WTC11 (cell line): ENCODE results near the gene OR2D2. TPM values are rescaled to one million over a fixed set of nuclear protein-coding genes. Genes with fewer than 3 reads are reported as not detected.

Experiments used
- ATAC-seq: fragments of 200-7000 bp; cut with Tn5 transposase; 2 replicates; pipeline ENCODE4 v1.10.0; 2021; ENCODE audit warnings: mild to moderate bottlenecking, moderate library complexity
- CTCF ChIA-PET: fragments of 300-600 bp; sonication (Branson Sonifier 250); formaldehyde crosslinking; loops from one replicate; lab custom pipeline; 2021; ENCODE audit warnings: antibody characterized with exemption; lab: Charles Lee
- POLR2A ChIA-PET: fragments of 350-600 bp; sonication (Branson Sonifier 250); formaldehyde crosslinking; loops from one replicate; lab custom pipeline; 2021; ENCODE audit warnings: antibody characterized with exemption; lab: Charles Lee
- DNase-seq: peaks from one replicate; pipeline ENCODE4 v3.0.0; 2021; ENCODE audit warnings: low spot score
- H3K27ac Mint-ChIP-seq: 2 replicates; pipeline ENCODE4 v1.8.0; 2021; ENCODE audit warnings: mixed read lengths
- H3K27me3 Mint-ChIP-seq: 2 replicates; pipeline ENCODE4 v1.8.0; 2021; ENCODE audit warnings: low read depth, mild to moderate bottlenecking, moderate library complexity, mixed read lengths
- H3K36me3 Mint-ChIP-seq: 2 replicates; pipeline ENCODE4 v1.8.0; 2021; ENCODE audit warnings: mixed read lengths
- H3K4me1 Mint-ChIP-seq: 2 replicates; pipeline ENCODE4 v1.8.0; 2022; ENCODE audit warnings: mixed read lengths
- H3K4me3 Mint-ChIP-seq: 2 replicates; pipeline ENCODE4 v1.8.0; 2021; ENCODE audit warnings: mild to moderate bottlenecking, moderate library complexity, mixed read lengths
- H3K9me3 Mint-ChIP-seq: 2 replicates; pipeline ENCODE4 v1.8.0; 2021; ENCODE audit warnings: mixed read lengths
- CREM ChIP-seq: sonication (generic); formaldehyde crosslinking; IDR thresholded peaks from 2 replicates; pipeline ENCODE4 v1.8.1; 2022; ENCODE audit warnings: mild to moderate bottlenecking, missing genetic modification reagents, moderate library complexity
- KAT7 ChIP-seq: sonication (generic); formaldehyde crosslinking; IDR thresholded peaks from 2 replicates; pipeline ENCODE4 v1.8.1; 2023; ENCODE audit warnings: missing genetic modification reagents, mild to moderate bottlenecking, borderline replicate concordance
- MYBL2 ChIP-seq: sonication (generic); formaldehyde crosslinking; IDR thresholded peaks from 2 replicates; pipeline ENCODE4 v1.8.1; 2023; ENCODE audit warnings: mild to moderate bottlenecking, moderate library complexity, missing genetic modification reagents
- total RNA-seq: library from RNA; stranded (reverse); gene quantifications from 3 replicates; pipeline ENCODE4 v1.2.3, GENCODE V29; 2021
- TF ChIP-seq, protein P1 (sequence below): sonication (generic); formaldehyde crosslinking; IDR thresholded peaks from 2 replicates; pipeline ENCODE4 v1.8.0; 2023; ENCODE audit warnings: missing genetic modification reagents, mild to moderate bottlenecking, borderline replicate concordance
- TF ChIP-seq, protein P2 (sequence below): fragments of 250-450 bp; sonication (Bioruptor Pico); IDR thresholded peaks from 2 replicates; pipeline ENCODE4 v1.9.0; 2021; ENCODE audit warnings: moderate library complexity, mild to moderate bottlenecking, inconsistent platforms, borderline replicate concordance
- TF ChIP-seq, protein P3 (sequence below): fragments of 250-450 bp; sonication (Bioruptor Pico); conservative IDR thresholded peaks from 2 replicates; pipeline ENCODE4 v1.9.0; 2021; ENCODE audit warnings: mild to moderate bottlenecking

The OR2D2 gene
- total RNA-seq, 1 experiment from 2014 or later = 0.26 TPM

DNA sequence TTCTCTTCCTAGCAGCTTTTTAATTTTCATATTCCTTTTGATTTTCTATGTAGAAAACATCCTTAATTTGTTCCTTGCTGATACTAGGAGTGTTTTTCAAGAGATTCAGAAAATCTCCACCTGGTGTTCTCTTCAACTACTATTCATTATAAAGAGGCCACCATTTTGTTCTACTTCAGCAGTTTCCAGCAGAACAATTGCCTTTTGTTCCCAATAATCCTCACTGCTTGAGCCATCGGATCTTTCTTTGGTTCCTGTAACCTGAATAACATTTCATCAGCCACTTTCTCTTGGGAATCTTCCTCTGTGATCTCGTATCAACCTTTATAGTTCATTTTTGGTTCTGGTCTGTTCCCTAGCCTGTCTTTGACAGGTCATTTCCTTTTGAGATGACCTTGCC is 48.6 kb downstream of the OR2D2 start (continued):
- TF ChIP-seq, protein P1, sequence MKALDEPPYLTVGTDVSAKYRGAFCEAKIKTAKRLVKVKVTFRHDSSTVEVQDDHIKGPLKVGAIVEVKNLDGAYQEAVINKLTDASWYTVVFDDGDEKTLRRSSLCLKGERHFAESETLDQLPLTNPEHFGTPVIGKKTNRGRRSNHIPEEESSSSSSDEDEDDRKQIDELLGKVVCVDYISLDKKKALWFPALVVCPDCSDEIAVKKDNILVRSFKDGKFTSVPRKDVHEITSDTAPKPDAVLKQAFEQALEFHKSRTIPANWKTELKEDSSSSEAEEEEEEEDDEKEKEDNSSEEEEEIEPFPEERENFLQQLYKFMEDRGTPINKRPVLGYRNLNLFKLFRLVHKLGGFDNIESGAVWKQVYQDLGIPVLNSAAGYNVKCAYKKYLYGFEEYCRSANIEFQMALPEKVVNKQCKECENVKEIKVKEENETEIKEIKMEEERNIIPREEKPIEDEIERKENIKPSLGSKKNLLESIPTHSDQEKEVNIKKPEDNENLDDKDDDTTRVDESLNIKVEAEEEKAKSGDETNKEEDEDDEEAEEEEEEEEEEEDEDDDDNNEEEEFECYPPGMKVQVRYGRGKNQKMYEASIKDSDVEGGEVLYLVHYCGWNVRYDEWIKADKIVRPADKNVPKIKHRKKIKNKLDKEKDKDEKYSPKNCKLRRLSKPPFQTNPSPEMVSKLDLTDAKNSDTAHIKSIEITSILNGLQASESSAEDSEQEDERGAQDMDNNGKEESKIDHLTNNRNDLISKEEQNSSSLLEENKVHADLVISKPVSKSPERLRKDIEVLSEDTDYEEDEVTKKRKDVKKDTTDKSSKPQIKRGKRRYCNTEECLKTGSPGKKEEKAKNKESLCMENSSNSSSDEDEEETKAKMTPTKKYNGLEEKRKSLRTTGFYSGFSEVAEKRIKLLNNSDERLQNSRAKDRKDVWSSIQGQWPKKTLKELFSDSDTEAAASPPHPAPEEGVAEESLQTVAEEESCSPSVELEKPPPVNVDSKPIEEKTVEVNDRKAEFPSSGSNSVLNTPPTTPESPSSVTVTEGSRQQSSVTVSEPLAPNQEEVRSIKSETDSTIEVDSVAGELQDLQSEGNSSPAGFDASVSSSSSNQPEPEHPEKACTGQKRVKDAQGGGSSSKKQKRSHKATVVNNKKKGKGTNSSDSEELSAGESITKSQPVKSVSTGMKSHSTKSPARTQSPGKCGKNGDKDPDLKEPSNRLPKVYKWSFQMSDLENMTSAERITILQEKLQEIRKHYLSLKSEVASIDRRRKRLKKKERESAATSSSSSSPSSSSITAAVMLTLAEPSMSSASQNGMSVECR (CRISPR knock-in tag) = no peak
- TF ChIP-seq CREM = no peak
- TF ChIP-seq MYBL2 (CRISPR knock-in tag) = no peak
- TF ChIP-seq, protein P2, sequence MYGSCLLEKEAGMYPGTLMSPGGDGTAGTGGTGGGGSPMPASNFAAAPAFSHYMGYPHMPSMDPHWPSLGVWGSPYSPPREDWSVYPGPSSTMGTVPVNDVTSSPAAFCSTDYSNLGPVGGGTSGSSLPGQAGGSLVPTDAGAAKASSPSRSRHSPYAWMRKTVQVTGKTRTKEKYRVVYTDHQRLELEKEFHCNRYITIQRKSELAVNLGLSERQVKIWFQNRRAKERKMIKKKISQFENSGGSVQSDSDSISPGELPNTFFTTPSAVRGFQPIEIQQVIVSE (CRISPR knock-in tag) = no peak

DNA sequence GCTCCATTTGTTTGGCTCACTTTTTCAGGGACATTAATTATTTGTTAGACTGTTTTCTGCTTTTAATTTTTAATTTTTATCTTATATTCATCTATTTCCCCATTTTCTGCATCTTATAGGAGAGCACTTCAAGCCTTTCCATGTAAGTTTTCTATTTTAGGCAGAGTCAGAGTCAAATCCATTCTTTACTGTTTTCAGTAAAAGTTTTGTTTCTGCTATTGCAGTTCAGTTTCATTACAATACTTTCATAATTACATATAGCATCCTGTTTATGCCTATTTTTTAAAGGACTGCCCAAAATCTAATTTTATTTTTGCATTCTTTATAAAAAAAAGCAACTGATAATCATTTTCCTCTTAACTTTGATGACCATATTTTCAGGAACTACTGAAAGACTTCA is 50.6 kb downstream of the OR2D2 start:
- DNase-seq (no peak), ATAC-seq (no peak)
- POLR2A ChIA-PET = no interaction called here
- CTCF ChIA-PET = no interaction called here
- peaks cover 13% of the 10 kb centered on the region for H3K4me1 Mint-ChIP-seq
- H3K27me3 Mint-ChIP-seq = no peaks in the 10 kb centered on the region
- no peak overlapping the region for H3K4me3 Mint-ChIP-seq
- H3K27ac Mint-ChIP-seq = no peak overlapping the region
- TF ChIP-seq, protein P3, sequence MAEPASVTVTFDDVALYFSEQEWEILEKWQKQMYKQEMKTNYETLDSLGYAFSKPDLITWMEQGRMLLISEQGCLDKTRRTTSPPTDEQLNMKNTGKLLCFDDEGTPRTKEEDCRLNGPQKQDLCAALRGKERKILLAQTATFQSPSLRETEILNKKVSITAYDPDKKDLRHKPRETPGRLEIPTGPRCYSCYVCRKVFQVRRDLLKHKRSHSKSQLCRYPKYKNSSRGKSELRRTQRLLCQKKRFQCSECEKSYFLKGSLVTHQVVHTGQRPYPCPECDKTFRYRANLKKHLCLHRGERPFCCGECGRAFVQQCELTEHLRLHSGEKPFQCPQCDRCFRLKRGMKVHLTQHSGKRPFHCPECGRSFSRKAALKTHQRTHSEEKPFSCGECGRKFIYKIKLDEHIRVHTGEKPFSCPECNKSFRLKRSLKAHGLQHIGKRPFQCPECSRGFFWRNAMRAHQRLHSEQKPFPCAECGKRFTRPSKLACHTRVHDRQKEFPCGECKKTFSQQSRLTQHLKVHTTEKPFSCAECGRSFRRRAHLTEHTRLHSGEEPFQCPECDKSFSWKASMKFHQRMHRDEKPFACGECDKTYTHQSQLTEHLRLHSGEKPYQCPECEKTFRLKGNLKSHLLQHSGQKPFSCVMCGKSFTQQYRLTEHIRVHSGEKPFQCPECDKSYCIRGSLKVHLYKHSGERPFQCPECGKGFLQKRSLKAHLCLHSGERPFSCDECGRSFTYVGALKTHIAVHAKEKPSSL (CRISPR knock-in tag) = no peak
- no peak for TF ChIP-seq KAT7 (CRISPR knock-in tag)
- 0 out of 2 replicates have a peak, but pooled peaks cover 2% of the 10 kb centered on the region for H3K36me3 Mint-ChIP-seq
- peaks cover 25% of the 10 kb centered on the region for H3K9me3 Mint-ChIP-seq

Other genes starting within 250 kb of the OR2D2 start
- 11.5 to 14.2 TPM (median 12.6 TPM) in 3 replicates for gene DCHS1, start 236.7 kb downstream of the OR2D2 start, total RNA-seq
- gene MRPL17, start 209.2 kb downstream of the OR2D2 start, total RNA-seq = 68.1 to 77.1 TPM (median 70.1 TPM) in 3 replicates
- 0.09 to 0.21 TPM (median 0.17 TPM) in 3 replicates for gene OR2AG2, start 120.5 kb downstream of the OR2D2 start, total RNA-seq
- not detected in 3 replicates for gene OR2AG1, start 109.5 kb downstream of the OR2D2 start, total RNA-seq
- 0.07 to 0.27 TPM (median 0.07 TPM) in 3 replicates for gene OR6A2, start 92.8 kb downstream of the OR2D2 start, total RNA-seq
- not detected in 3 replicates for gene OR10A5, start 46.8 kb downstream of the OR2D2 start, total RNA-seq
- not detected in 3 replicates for gene OR10A2, start 29.4 kb downstream of the OR2D2 start, total RNA-seq
- not detected in 3 replicates for gene OR10A4, start 15.9 kb downstream of the OR2D2 start, total RNA-seq
- not detected in 3 replicates for gene OR2D3, start 28.5 kb upstream of the OR2D2 start, total RNA-seq
- gene ZNF215, start 33.9 kb upstream of the OR2D2 start, total RNA-seq = 13.8 to 15.8 TPM (median 14.1 TPM) in 3 replicates
- gene ZNF214, start 127.8 kb upstream of the OR2D2 start, total RNA-seq = 3.5 to 4.1 TPM (median 4.0 TPM) in 3 replicates
- gene NLRP14, start 128.0 kb upstream of the OR2D2 start, total RNA-seq = 0.05 to 0.16 TPM (median 0.07 TPM) in 3 replicates
- not detected in 3 replicates for gene RBMXL2, start 196.5 kb upstream of the OR2D2 start, total RNA-seq